Hepatic stellate cell (primary cell): ENCODE results near the gene SORCS2.

Experiments
- DNase-seq: peaks from one replicate; pipeline ENCODE4 v3.0.0; 2011; ENCODE audit warnings: low spot score

The SORCS2 gene

GRCh38 chr4:7415927-7416686, 223.8 kb downstream of the SORCS2 start:
- no peak for DNase-seq

DNA sequence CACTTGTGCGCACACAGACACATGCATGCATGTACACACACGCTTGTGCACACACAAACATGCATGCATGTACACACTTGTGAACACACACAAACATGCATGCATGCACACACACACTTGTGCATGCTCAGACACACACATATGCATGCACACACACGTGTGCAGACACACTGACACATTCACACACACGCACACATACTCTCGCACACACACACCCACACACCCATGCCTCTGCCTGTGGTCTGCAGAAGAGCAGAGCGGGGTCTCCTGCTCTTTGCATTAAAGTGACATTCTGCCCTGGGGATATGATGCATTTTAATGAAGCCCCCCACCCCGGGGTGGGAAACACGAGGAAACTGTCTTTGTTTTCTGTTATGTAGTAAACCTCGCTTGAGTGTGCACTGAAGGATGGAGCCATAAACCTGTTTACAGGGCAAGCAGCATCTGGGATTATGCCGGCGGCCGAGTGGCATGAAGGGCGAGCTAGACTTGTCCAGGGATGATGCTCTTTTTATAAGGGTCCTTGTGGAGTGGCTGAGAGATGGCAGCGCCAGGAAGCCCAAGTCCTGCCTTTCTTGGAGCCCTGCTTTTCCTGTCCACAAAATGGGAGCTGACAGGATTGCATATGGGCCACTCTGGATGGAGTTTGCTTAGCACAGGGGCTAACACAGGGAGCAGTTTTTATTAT, 224.6 kb downstream of the SORCS2 start:
- no peak for DNase-seq

- DNase-seq = no peak
Measured at GRCh38 chr4:7417639-7418038, 225.3 kb downstream of the SORCS2 start.

- no peak for DNase-seq
Measured at GRCh38 chr4:7418131-7418943, 226.0 kb downstream of the SORCS2 start.

DNA sequence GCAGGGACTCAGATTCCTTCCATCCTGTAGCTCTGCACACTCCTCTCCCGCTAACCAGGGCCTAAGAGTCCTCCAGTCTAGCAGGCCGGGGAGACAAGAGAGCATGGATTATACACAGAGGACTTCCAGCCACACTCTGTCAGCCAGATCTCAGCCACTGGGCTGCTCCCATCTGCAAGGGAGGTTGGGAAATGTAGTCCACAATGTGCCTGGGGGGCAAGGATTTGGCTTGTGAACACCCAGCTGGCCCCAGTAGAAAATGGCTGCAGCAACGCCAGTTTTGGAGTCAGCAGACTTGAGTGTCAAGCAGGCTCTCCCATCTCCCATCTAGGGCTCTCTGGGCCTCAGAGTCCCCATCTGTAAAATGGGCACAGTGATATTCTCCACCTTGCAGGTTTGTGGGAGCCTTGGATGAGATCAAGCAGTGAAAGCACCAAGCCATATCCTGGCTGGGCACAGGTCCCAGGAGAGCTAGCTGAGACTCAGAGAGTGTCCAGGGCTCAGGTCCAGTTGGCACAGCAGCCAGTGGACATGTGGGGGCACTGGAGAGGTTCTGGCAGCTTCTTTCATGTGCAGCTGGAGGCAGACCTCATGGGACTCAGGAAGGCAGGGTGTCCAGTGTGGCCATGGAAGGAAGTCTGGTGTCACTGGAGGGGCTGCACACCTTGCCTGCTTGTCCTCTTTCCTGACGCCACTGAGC, 227.8 kb downstream of the SORCS2 start:
- no peak for DNase-seq

DNA sequence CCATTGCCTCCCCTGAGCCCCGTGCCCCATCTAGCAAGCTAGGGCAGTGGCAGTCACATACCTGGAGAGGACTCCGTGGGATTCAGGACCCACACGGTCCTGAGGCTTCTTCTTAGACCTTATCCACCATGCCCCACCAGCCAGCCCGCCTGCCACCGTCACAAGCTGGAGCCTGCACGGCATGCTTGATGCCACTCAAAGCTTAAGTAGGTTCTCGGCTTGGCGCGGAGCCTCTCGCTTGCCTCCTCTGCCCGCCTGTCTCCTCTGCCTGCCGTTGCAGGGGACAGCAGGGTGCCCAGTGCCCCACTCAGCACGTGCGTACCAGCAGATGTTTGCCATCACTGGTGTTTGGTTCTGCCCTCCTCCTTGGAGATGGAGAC, 228.3 kb downstream of the SORCS2 start:
- DNase-seq = no peak

DNA sequence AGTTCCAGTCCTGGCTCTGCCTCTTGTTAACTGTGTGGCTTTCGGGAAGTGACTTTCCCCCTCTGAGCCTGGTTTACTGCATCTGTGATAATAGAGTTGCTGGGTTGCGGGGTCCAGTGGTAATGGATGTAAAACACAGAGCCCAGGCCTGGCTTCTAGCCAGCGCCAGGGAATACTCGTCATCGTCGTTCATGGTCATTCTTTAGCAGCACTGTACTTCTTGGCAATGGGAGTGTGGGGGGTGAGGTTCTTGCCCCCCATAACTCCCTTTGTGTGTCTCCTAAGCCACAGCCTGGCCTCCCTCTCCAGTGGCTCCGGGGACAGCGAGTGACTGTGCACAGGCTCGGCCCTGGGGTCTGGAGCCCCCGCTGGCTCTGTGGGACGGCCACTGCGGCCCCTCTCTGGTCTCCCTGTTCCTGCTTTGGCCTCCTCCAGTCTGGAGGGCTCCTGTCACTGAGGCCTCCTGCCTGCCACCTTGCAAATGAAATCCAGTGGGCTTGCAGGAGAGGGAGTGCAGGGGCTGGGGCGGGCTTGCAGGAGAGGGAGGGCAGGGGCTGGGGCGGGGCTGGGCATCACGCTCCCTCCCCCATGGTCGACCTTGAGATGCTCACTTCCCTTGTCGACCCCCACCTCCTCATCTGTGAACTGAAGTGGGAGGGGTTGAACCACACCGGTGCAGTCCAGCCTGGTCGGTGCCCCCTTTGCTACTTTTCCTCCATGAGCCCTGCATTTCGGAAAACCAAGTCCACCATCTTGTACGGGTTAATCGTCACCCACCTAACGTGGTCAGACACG, 229.2 kb downstream of the SORCS2 start:
- DNase-seq = no peak

DNA sequence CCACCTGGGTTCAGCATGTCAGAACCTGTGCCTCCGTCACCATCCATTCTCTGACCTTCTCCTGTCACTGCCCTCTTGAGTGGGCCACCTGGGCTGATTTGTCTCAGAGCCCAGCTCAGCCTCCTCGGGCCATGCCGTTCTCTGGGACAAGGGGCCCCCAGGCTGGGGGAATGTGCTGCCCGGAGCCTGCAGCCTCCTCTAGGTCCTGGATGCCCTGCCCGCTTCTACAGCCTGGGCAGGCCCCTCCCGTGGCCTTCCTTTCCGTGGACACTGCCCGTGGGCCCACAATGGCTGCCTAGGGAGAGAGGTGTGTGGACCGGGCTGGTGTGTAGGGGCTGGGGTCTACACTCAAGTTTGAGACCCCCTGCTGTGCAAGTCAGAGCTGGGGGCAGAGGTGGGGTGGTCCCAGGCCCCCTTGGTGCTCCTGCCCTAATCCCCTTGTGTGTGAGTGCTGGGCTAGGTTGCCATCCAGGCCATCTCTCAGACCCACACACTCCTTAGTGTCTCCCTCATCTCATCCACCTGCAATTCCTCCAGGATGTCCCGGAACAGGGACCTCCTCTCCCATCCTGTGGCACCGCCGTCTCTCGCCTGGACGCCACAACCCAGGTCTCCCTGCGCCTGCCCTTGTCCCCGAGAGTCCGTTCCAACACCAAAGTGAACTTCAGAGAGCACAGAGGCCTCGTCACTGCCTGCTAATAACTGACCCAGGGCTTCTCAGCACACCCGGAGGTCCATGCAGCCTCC, 230.0 kb downstream of the SORCS2 start:
- no peak for DNase-seq

GRCh38 chr4:7422898-7423180, 230.5 kb downstream of the SORCS2 start:
- DNase-seq = no peak

- no peak for DNase-seq
Measured at GRCh38 chr4:7423391-7423790, 231.1 kb downstream of the SORCS2 start.

DNA sequence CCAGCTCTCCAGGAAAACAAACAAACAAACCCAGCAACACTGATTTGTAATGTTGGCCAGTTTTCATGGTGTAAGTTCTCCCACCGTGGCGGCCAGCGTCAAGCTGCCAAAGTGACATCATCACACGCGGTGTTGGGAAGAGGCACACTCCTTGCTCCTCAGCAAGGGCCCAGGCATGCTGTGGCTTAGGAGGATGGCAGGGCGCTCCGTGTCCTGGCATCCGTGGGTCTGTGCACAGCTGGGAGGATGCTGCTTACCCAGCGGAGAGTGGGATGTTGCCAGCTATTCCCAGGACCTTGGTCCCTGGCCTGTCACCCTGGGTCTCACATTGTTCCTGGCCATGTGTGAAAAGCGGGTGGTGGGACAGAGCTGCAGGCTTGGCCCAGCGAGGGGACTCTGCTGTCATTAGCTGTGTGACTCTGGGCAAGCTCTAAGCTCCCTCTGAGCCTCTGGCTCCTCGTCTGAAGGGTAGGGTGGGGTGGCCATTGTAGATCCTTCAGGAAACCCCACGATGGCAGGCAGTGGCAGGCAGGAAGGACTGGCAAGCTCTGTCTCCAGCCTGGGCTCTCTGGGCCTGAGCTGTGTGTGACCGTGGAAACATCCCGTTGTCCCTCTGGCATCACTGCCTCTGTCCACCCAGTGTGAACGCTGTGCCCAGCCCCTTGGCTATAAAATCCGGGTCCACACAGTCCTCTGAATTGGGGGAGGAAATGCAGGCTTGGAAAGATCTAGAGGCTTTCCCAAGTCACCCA, 231.6 kb downstream of the SORCS2 start:
- DNase-seq = no peak

DNA sequence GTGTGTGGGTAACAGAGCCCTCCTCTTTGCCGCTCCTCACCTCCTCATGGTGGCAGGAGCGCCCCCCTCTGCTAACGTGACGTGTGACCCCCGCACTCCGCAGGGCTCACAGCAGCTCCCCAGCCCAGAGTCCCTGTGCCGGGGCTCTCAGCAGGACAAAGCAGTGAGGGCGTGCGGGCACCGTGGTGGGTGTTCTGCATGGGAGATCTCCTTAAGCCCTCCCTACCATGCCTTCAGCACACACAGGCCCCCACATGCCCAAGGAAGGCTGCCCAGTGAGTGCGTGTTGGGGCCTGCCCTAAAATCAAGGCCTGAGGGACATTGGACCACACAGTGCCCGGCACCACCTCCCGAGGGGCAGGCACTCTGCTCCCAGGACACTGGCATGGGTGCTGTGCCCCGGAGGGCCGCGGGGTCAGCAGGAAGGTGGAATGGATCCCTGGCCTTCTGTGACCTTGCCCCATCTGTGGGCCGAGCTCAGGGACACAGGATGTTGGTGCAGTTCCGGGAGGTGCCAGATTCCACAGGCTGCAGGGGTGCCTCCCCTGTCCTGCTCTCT, 232.3 kb downstream of the SORCS2 start:
- no peak for DNase-seq

DNA sequence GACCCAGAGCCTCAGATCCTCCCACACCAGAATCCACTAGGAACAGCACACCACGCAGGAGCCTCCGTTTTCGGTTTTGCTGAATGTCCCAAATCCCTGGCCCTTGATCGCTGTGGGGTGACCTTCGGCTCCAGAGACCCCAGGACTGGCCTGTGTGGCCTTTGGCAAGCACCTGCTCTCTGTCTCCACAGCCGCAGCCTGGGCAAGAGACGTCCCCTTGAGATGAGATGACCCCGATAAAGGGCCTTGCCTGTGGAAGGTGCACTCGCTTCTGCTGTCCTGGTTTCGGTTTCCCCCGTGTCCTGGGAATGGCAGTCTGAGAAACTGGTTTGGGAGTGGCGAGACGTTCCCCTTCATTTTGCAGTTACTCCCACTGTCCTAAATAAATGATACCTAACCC, 232.8 kb downstream of the SORCS2 start:
- DNase-seq = no peak

DNA sequence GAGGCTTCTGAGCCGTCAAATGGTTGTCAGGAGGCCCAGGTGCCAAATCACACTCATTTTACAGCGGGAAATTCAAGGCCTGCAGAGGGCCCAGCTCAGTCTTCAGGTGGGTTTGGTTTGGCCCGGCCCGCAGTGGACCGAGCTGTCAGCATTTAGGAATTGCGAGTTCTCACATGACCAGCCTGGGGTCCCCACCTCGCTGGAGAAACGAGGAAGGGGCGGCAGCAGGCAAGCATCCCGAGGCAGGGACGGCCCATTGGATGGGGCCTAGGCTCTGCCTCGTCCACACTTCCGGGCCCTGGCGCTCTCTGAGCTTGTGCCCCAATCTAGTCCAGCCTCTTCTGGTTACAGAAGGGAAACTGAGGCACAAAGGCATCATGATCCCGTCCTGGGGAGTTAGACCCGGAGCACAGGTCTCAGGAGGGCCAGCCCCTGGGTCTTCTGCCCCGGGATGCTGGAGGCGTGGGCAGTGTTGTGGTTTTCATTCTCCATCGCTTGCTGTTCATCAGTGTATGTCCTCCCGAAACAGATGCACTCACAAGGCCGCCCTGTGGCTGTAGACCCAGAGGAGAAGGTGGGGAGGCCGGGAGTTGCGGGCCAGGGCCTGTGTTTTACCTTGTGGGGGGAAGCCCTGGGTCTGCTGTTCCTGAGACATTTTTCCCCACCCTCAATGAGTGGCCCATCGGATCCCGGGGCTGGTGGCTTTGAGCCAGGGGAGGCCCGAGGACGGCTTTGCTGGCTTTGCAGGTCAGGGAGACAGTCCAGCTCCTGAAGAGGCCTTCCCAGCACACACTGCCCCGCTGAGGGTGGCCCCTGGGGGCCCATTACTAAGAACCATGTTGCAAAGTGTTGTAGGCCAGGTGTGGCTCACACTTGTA, 233.5 kb downstream of the SORCS2 start:
- no peak for DNase-seq

DNA sequence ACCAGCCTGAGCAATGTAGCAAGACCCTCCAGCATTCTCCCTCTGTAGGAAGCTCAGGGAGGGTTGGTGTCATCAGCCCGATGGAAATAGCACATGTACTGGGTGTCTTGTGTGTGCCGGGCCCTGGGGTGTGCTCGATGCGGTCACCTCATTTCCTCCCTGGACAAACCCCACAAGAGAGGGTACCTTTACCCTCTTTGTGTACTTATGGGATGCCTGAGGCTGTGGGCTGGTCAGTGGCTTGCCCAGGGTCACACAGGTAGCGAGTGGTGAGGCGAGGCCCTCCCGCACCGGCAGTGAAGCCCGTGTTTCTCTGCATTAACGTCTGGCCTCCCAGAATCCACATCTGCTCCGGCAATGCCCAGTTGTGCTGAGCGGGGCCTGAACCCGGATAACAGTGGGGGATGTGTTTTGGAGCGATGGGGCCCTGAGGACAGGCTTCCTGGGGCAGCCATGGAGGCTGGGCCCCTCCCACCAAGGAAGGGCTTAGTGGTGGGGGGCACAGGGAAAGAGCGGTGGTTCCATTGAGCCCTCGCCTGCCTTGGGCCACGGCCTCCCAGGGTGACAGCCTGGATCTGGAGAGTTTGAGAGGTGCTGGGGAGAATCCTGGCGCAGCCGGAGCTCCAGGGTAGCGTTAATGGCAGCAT, 234.3 kb downstream of the SORCS2 start:
- DNase-seq = no peak

DNA sequence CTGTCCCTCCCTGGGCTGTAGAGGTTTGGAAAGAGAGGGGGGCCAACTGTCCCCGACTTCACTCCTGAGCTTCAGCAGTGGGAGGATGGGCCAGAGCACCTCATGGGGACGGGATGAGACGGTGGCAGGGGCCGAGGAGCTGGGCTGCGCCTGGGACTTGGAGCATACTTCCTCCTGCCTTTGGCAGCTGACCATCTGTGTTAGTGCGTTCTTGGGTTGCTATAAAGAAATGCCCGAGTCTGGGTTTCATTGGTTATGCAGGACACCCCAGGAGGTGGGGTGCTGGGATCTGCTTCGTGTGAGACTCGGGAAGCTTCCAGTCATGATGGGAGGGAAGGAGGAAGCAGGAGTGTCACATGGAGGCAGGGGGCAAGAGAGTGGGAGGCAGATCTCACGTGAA, 235.0 kb downstream of the SORCS2 start:
- DNase-seq = no peak

DNA sequence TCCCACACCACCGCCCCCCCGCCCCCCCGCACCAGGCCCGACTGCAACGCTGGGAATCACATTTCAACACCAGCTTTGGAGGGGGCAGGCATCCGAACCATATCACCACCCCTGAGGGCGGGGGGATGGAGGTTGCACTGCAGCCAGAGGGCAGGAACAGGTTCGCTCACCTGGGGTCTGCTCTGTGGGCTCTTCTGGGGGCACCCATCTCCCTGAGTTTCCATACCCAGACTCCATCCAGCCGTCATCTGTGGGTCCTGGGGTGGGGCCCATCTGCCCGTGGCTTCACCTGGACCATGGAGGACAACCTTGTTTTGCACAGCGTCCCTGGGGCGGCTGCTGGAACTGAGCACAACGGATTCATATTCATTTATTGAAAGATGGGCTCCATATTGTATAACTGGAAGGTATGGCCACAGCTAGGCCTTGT, 235.5 kb downstream of the SORCS2 start:
- DNase-seq = no peak
